ENCODE measurements around the gene CACNA1D. TPM values are rescaled to one million over a fixed set of nuclear protein-coding genes. Genes with fewer than 3 reads are reported as not detected.

Gene CACNA1D
- total and polyA plus RNA-seq, 9 of the 15 experiments (the other 6 are each of a cell fraction or from before 2014, with no cell fraction given), result 0.29 TPM; not detected in 8

- TF ChIP-seq E2F6 (IDR thresholded peaks at IDR 0.05; ENCODE audit: borderline replicate concordance in 1 of 2, extremely low read depth in 1 of 2, insufficient read depth in 1 of 2, insufficient read length in 1 of 2, low read depth in 1 of 2, low read length in 1 of 2, poor library complexity in 1 of 2, severe bottlenecking in 1 of 2) (no peak), NR2F6 (CRISPR knock-in tag; IDR thresholded peaks at IDR 0.05) (no peak), SAFB2 (IDR thresholded peaks at IDR 0.05; ENCODE audit: borderline replicate concordance, low read depth, low read length, severe bottlenecking) (no peak), SMARCE1 (IDR thresholded peaks at IDR 0.05) (no peak), ARNT (IDR thresholded peaks at IDR 0.05) (no peak), PURB (CRISPR knock-in tag; IDR thresholded peaks at IDR 0.05; ENCODE audit: low read depth) (no peak), ZBTB34 (CRISPR knock-in tag; IDR thresholded peaks at IDR 0.05) (no peak), ARID2 (IDR thresholded peaks at IDR 0.05) (no peak), MAFG (tag; conservative IDR thresholded peaks at IDR 0.05) (no peak)
These were observed 136.1 kb downstream of the CACNA1D start (continued) for GRCh38 chr3:53630547-53630946.

Measured in K562 (cell line).